Activated B cell treated with CpG ODN at 0.5 μM for 24 hours (primary cell): Measurements from ENCODE around the gene ADAMTS14. TPM values are rescaled to one million over a fixed set of nuclear protein-coding genes. Genes with fewer than 3 reads are reported as not detected.

ENCODE experiments used
- ATAC-seq: fragments of 200-7000 bp; cut with Tn5 transposase; one replicate; pipeline ENCODE4 v1.10.0; 2021; ENCODE audit warnings: low read depth, mild to moderate bottlenecking, moderate library complexity
- CTCF ChIA-PET: fragments of 350-600 bp; sonication (Branson Sonifier 250); formaldehyde crosslinking; loops from one replicate; lab custom pipeline; 2021; ENCODE audit warnings: antibody characterized with exemption; lab: Charles Lee
- POLR2A ChIA-PET: fragments of 350-600 bp; sonication (Branson Sonifier 250); formaldehyde crosslinking; loops from one replicate; lab custom pipeline; 2021; ENCODE audit warnings: antibody characterized with exemption; lab: Charles Lee
- DNase-seq: peaks from one replicate; pipeline ENCODE4 v3.0.0; 2022
- H3K27ac Mint-ChIP-seq: one replicate; pipeline ENCODE4 v1.8.0; 2020; ENCODE audit warnings: mixed read lengths
- H3K27me3 Mint-ChIP-seq: one replicate; pipeline ENCODE4 v1.8.0; 2021; ENCODE audit warnings: mixed read lengths
- H3K36me3 Mint-ChIP-seq: one replicate; pipeline ENCODE4 v1.8.0; 2021; ENCODE audit warnings: low read depth, mixed read lengths
- H3K4me1 Mint-ChIP-seq: one replicate; pipeline ENCODE4 v1.8.0; 2021; ENCODE audit warnings: mixed read lengths
- H3K4me3 Mint-ChIP-seq: one replicate; pipeline ENCODE4 v1.8.0; 2020; ENCODE audit warnings: mild to moderate bottlenecking, mixed read lengths
- H3K9me3 Mint-ChIP-seq: one replicate; pipeline ENCODE4 v1.8.0; 2020; ENCODE audit warnings: mixed read lengths
- CTCF ChIP-seq: fragments of 200-600 bp; IDR thresholded peaks from one replicate; pipeline ENCODE4 v1.8.0; 2022; ENCODE audit warnings: antibody characterized with exemption, mild to moderate bottlenecking
- intact Hi-C: fragments of 100-400 bp; cut with micrococcal nuclease; formaldehyde crosslinking; loops from one replicate; pipeline ENCODE4 v1.15.1; 2024
- total RNA-seq: library from RNA; stranded (reverse); gene quantifications from 2 replicates; pipeline ENCODE4 v1.2.3, GENCODE V29; 2022

The ADAMTS14 gene
- total RNA-seq, 1 donor from 2014 or later = 0.04 TPM

- H3K36me3 Mint-ChIP-seq = no peaks in the 10 kb centered on the region
- peaks cover 2% of the 10 kb centered on the region for H3K27me3 Mint-ChIP-seq
- ChIA-PET POLR2A (no interaction called here), CTCF (no interaction called here)
- no peak overlapping the region for H3K4me3 Mint-ChIP-seq
- TF ChIP-seq CTCF = no peak
- no peaks in the 10 kb centered on the region for H3K9me3 Mint-ChIP-seq
- intact Hi-C loops = no loop called here
- no peaks in the 10 kb centered on the region for H3K4me1 Mint-ChIP-seq
- ATAC-seq = no peak
- DNase-seq = no peak
- H3K27ac Mint-ChIP-seq = no peak overlapping the region
Observed at GRCh38 chr10:70781461-70782051, 109.2 kb downstream of the ADAMTS14 start.

- intact Hi-C loops = no loop called here
- no peak overlapping the region for H3K27ac Mint-ChIP-seq
- ChIA-PET CTCF (no interaction called here), POLR2A (no interaction called here)
- peaks cover 2% of the 10 kb centered on the region for H3K27me3 Mint-ChIP-seq
- DNase-seq (no peak), ATAC-seq (no peak)
- H3K4me3 Mint-ChIP-seq = no peak overlapping the region
- no peaks in the 10 kb centered on the region for H3K9me3 Mint-ChIP-seq
- H3K36me3 Mint-ChIP-seq = no peaks in the 10 kb centered on the region
- TF ChIP-seq CTCF = no peak
- H3K4me1 Mint-ChIP-seq = no peaks in the 10 kb centered on the region
Observed at GRCh38 chr10:70782086-70782745, 109.9 kb downstream of the ADAMTS14 start.

- no peaks in the 10 kb centered on the region for H3K36me3 Mint-ChIP-seq
- ChIA-PET CTCF (no interaction called here), POLR2A (no interaction called here)
- no peak for DNase-seq
- peaks cover 2% of the 10 kb centered on the region for H3K27me3 Mint-ChIP-seq
- no peak for ATAC-seq
- H3K4me3 Mint-ChIP-seq = no peak overlapping the region
- intact Hi-C loops = no loop called here
- H3K27ac Mint-ChIP-seq = no peak overlapping the region
- H3K4me1 Mint-ChIP-seq = no peaks in the 10 kb centered on the region
- no peaks in the 10 kb centered on the region for H3K9me3 Mint-ChIP-seq
- TF ChIP-seq CTCF = no peak
Observed at GRCh38 chr10:70782746-70783680, 110.7 kb downstream of the ADAMTS14 start.

GRCh38 chr10:70784016-70784415 is 111.7 kb downstream of the ADAMTS14 start:
- Mint-ChIP-seq H3K27ac (no peak overlapping the region), H3K4me3 (no peak overlapping the region), H3K27me3 (peaks cover 5% of the 10 kb centered on the region), H3K36me3 (no peaks in the 10 kb centered on the region), H3K9me3 (no peaks in the 10 kb centered on the region), H3K4me1 (no peaks in the 10 kb centered on the region)
- CTCF ChIA-PET = no interaction called here
- TF ChIP-seq CTCF = no peak
- POLR2A ChIA-PET = no interaction called here
- intact Hi-C loops = no loop called here
- DNase-seq (no peak), ATAC-seq (no peak)

GRCh38 chr10:70784471-70784870 is 112.2 kb downstream of the ADAMTS14 start:
- Mint-ChIP-seq H3K4me3 (no peak overlapping the region), H3K4me1 (no peaks in the 10 kb centered on the region), H3K27ac (no peak overlapping the region), H3K9me3 (no peaks in the 10 kb centered on the region), H3K36me3 (no peaks in the 10 kb centered on the region), H3K27me3 (peaks cover 10% of the 10 kb centered on the region)
- ChIA-PET POLR2A (no interaction called here), CTCF (no interaction called here)
- ATAC-seq = no peak
- no peak for DNase-seq
- intact Hi-C loops = no loop called here
- no peak for TF ChIP-seq CTCF
